ENCODE results near the gene TENM4.

Gene TENM4

DNA sequence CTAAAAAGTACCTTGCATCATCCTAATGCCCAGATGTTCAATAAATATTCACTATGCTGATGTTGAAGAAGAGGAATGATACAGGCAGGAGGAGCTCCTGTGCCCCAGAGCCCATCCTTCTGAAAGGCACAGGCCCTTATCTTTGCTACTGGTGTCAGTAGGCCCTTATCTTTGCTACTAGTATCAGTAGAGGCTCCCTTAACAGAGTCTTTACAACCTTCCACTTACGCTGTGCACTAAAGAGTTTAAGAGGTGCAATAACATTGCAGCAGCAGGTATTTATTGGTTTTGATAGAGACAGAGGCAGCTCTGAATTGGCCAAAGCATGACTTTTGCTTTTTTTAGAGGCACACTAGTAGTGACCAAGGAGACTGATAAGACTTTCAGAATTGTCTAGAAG, 174.4 kb downstream of the TENM4 start:
- 100% methylated on average over 1 of the region's 1 CpG; no CpG with 5 or more reads in 1 of the 2 experiments for WGBS, 2 experiments (ENCODE audit: insufficient coverage in 2 of 2)
- Histone ChIP-seq H3K36me3 (ENCODE audit: control insufficient read depth, insufficient read depth, low read length) (no peaks in the 10 kb centered on the region), H3K27ac (ENCODE audit: low read depth, low read length, severe bottlenecking) (no peak overlapping the region), H3K4me1 (ENCODE audit: control insufficient read depth, insufficient read depth, low read length, poor library complexity, severe bottlenecking) (no peaks in the 10 kb centered on the region), H3K9me3 (ENCODE audit: control insufficient read depth, low read length) (no peaks in the 10 kb centered on the region), H3K4me3 (ENCODE audit: extremely low read depth, insufficient read depth, low read length, poor library complexity, severe bottlenecking) (no peak overlapping the region)

- Histone ChIP-seq H3K4me3 (ENCODE audit: extremely low read depth, insufficient read depth, low read length, poor library complexity, severe bottlenecking) (no peak overlapping the region), H3K27ac (ENCODE audit: low read depth, low read length, severe bottlenecking) (no peak overlapping the region), H3K36me3 (ENCODE audit: control insufficient read depth, insufficient read depth, low read length) (no peaks in the 10 kb centered on the region), H3K4me1 (ENCODE audit: control insufficient read depth, insufficient read depth, low read length, poor library complexity, severe bottlenecking) (no peaks in the 10 kb centered on the region), H3K9me3 (ENCODE audit: control insufficient read depth, low read length) (no peaks in the 10 kb centered on the region)
- 50 to 58% methylated on average over 1 to 3 of the region's 4 CpGs for WGBS, 2 experiments (ENCODE audit: insufficient coverage in 2 of 2)
These were observed 175.0 kb downstream of the TENM4 start for GRCh38 chr11:79265756-79266322.

DNA sequence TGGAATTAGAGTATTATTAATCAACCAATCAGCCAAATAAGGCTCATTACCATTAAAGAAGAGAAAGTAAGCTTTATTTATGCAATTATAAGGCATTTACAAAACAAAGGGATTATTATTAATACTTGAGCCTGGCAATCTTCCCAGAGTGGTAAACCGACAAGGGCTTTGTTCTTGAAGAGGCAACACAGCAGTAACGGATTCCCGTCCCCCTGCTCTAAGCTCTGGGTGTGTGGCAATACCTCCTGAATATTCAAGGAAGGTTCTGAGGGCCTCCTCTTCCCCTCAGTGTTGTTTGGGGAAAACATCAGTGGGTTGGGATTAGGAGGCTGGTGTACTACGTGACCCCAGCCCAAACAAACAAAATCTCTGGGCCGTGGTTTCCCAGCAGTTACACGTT, 176.5 kb downstream of the TENM4 start:
- H3K4me3 ChIP-seq (ENCODE audit: extremely low read depth, insufficient read depth, low read length, poor library complexity, severe bottlenecking) = no peak overlapping the region
- H3K9me3 ChIP-seq (ENCODE audit: control insufficient read depth, low read length) = no peaks in the 10 kb centered on the region
- H3K27ac ChIP-seq (ENCODE audit: low read depth, low read length, severe bottlenecking) = no peak overlapping the region
- WGBS, 2 experiments (ENCODE audit: insufficient coverage in 2 of 2) = 90 to 100% methylated on average over 2 to 4 of the region's 6 CpGs
- no peaks in the 10 kb centered on the region for H3K36me3 ChIP-seq (ENCODE audit: control insufficient read depth, insufficient read depth, low read length)
- no peaks in the 10 kb centered on the region for H3K4me1 ChIP-seq (ENCODE audit: control insufficient read depth, insufficient read depth, low read length, poor library complexity, severe bottlenecking)

DNA sequence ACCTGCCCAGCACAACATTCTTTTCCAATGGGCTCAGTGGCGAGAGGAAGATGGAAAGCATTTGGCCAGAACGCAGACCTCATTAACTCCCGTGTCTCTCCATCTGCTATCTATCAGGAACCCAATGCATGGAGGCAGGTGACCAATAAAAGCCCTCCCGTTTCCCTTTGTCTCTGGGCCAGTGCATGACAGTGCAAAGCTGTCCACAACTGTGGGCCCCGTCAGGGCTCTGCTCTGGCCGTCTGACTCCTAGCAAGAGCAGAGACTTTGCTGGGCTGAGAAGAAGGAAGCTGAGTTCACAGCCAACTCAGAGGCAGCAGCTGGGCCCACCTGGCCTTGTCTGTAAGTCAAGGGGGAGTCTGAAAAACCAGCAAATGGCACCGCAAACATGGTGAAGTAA, 177.8 kb downstream of the TENM4 start:
- Histone ChIP-seq H3K27ac (ENCODE audit: low read depth, low read length, severe bottlenecking) (no peak overlapping the region), H3K4me3 (ENCODE audit: extremely low read depth, insufficient read depth, low read length, poor library complexity, severe bottlenecking) (no peak overlapping the region), H3K4me1 (ENCODE audit: control insufficient read depth, insufficient read depth, low read length, poor library complexity, severe bottlenecking) (no peaks in the 10 kb centered on the region), H3K9me3 (ENCODE audit: control insufficient read depth, low read length) (no peaks in the 10 kb centered on the region), H3K36me3 (ENCODE audit: control insufficient read depth, insufficient read depth, low read length) (no peaks in the 10 kb centered on the region)
- WGBS, 2 experiments (ENCODE audit: insufficient coverage in 2 of 2) = 71 to 87% methylated on average over 6 to 7 of the region's 7 CpGs

DNA sequence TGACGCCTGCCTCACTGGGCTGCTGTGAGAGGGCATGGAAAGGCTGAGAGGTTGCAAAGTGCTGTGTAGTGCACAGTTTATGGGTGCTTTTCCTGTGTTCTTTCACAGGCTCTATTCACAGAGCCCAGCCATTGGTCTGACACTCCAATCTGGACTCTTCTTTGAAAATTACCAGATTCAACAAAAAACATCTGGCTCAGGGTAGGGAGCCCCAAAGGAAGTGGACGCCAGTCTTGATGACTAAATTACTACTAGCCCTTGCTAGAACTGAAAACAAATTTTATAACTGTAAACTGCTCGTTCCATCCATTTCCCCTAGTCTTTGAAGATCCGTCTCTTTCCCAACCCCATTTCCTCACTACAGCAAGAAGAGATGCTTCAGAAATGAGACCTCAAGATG, 178.6 kb downstream of the TENM4 start:
- Histone ChIP-seq H3K9me3 (ENCODE audit: control insufficient read depth, low read length) (no peaks in the 10 kb centered on the region), H3K36me3 (ENCODE audit: control insufficient read depth, insufficient read depth, low read length) (no peaks in the 10 kb centered on the region), H3K27ac (ENCODE audit: low read depth, low read length, severe bottlenecking) (no peak overlapping the region), H3K4me1 (ENCODE audit: control insufficient read depth, insufficient read depth, low read length, poor library complexity, severe bottlenecking) (no peaks in the 10 kb centered on the region), H3K4me3 (ENCODE audit: extremely low read depth, insufficient read depth, low read length, poor library complexity, severe bottlenecking) (no peak overlapping the region)
- WGBS, 2 experiments (ENCODE audit: insufficient coverage in 2 of 2) = 83 to 90% methylated on average over 2 of the region's 4 CpGs

DNA sequence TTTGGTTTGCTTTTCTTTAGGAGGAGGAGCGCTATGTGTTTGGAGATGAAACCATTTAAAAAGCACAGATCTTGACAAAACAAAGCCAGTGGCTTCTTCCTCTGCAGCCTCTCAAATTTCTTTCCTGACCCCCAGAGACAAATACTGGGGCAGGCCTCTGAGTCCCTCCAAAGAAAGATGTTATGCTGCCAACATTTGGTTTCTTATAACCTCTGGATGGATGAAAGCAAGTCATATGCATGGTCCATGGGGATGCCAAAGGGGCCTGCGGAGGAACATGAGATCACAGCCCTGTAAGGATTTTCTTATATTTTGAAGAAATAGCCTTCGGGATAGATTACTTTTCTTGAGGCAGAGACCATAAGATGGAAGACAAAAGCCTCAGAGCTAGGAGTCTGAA, 179.1 kb downstream of the TENM4 start:
- H3K4me1 ChIP-seq (ENCODE audit: control insufficient read depth, insufficient read depth, low read length, poor library complexity, severe bottlenecking) = no peaks in the 10 kb centered on the region
- no peaks in the 10 kb centered on the region for H3K9me3 ChIP-seq (ENCODE audit: control insufficient read depth, low read length)
- no peaks in the 10 kb centered on the region for H3K36me3 ChIP-seq (ENCODE audit: control insufficient read depth, insufficient read depth, low read length)
- no peak overlapping the region for H3K4me3 ChIP-seq (ENCODE audit: extremely low read depth, insufficient read depth, low read length, poor library complexity, severe bottlenecking)
- H3K27ac ChIP-seq (ENCODE audit: low read depth, low read length, severe bottlenecking) = no peak overlapping the region
- WGBS, 2 experiments (ENCODE audit: insufficient coverage in 2 of 2) = 92 to 95% methylated on average over 2 of the region's 3 CpGs

DNA sequence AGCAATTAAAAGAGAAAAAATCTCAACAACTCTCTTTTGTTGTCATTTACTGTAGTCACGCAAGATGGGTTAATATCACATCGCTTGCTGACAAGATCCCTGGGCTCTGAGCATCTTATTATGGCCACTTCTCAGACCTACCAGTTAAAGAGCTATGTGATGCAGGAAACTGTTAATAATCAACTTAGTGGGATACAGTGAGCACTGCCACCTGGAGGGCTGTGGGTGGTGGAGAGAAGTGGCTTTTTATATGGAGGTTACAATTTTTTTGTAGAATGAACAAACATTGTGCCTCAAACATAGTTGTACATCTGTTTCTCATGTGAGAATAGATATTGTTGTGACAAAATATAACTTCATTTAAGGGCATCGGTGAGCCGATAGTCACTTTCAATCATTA, 181.0 kb downstream of the TENM4 start:
- no peaks in the 10 kb centered on the region for H3K4me1 ChIP-seq (ENCODE audit: control insufficient read depth, insufficient read depth, low read length, poor library complexity, severe bottlenecking)
- no peaks in the 10 kb centered on the region for H3K9me3 ChIP-seq (ENCODE audit: control insufficient read depth, low read length)
- WGBS, 2 experiments (ENCODE audit: insufficient coverage in 2 of 2) = 96% methylated on average over 3 of the region's 4 CpGs; no CpG with 5 or more reads in 1 of the 2 experiments
- H3K36me3 ChIP-seq (ENCODE audit: control insufficient read depth, insufficient read depth, low read length) = no peaks in the 10 kb centered on the region
- H3K27ac ChIP-seq (ENCODE audit: low read depth, low read length, severe bottlenecking) = no peak overlapping the region
- no peak overlapping the region for H3K4me3 ChIP-seq (ENCODE audit: extremely low read depth, insufficient read depth, low read length, poor library complexity, severe bottlenecking)

DNA sequence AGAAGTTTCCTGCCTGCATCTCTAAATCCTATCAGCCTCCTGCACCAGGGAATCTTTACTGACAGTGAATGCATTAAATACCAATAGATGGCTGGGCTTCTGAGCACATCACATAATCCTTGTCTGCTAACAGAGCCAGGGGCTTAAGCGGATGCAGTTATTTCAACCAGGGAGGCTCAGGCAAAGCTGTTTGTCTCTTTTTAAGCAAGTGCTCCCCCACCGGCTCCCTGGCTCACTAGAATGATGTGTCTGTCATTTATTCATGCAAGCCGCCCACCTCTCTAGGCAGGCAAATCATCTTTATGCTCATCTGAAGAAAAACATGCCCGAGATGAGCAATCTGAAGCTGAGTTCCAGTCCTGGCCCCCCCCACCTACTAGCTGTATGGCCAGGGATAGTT, 182.3 kb downstream of the TENM4 start:
- WGBS, 2 experiments (ENCODE audit: insufficient coverage in 2 of 2) = 88 to 100% methylated on average over 3 to 4 of the region's 4 CpGs

DNA sequence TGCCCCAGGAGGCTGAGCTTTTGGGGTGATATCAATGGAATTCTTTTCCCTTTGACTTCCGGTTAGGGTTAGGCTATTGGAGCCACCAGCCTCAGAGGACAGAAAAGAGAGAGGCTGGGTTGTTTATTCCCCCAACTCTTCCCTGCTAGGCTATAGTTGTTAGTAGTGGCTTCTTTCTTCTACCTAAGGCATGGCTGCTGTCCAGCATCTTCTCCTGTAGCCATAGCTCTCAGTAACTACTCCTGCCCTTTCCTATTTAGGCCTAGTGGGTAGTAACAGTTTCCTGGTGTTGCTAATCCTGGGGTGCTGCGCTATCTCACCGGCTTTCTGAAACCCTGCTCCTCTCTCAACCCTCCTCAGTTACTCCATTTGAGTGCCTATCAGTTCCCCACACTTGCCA, 184.9 kb downstream of the TENM4 start:
- no peak overlapping the region for H3K4me3 ChIP-seq (ENCODE audit: extremely low read depth, insufficient read depth, low read length, poor library complexity, severe bottlenecking)
- no peaks in the 10 kb centered on the region for H3K9me3 ChIP-seq (ENCODE audit: control insufficient read depth, low read length)
- no peak overlapping the region for H3K27ac ChIP-seq (ENCODE audit: low read depth, low read length, severe bottlenecking)
- 67 to 100% methylated on average over 2 of the region's 3 CpGs for WGBS, 2 experiments (ENCODE audit: insufficient coverage in 2 of 2)
- H3K4me1 ChIP-seq (ENCODE audit: control insufficient read depth, insufficient read depth, low read length, poor library complexity, severe bottlenecking) = no peaks in the 10 kb centered on the region
- H3K36me3 ChIP-seq (ENCODE audit: control insufficient read depth, insufficient read depth, low read length) = no peaks in the 10 kb centered on the region

More for the DNA sequence above, 182.3 kb downstream of the TENM4 start:
- no peaks in the 10 kb centered on the region for H3K4me1 ChIP-seq (ENCODE audit: control insufficient read depth, insufficient read depth, low read length, poor library complexity, severe bottlenecking)
- no peaks in the 10 kb centered on the region for H3K36me3 ChIP-seq (ENCODE audit: control insufficient read depth, insufficient read depth, low read length)
- no peak overlapping the region for H3K4me3 ChIP-seq (ENCODE audit: extremely low read depth, insufficient read depth, low read length, poor library complexity, severe bottlenecking)
- no peak overlapping the region for H3K27ac ChIP-seq (ENCODE audit: low read depth, low read length, severe bottlenecking)
- H3K9me3 ChIP-seq (ENCODE audit: control insufficient read depth, low read length) = no peaks in the 10 kb centered on the region

GRCh38 chr11:79253280-79253679, 187.6 kb downstream of the TENM4 start:
- H3K4me3 ChIP-seq (ENCODE audit: extremely low read depth, insufficient read depth, low read length, poor library complexity, severe bottlenecking) = no peak overlapping the region
- H3K27ac ChIP-seq (ENCODE audit: low read depth, low read length, severe bottlenecking) = no peak overlapping the region
- 88 to 90% methylated on average over 6 to 8 of the region's 8 CpGs for WGBS, 2 experiments (ENCODE audit: insufficient coverage in 2 of 2)
- H3K36me3 ChIP-seq (ENCODE audit: control insufficient read depth, insufficient read depth, low read length) = no peaks in the 10 kb centered on the region
- H3K9me3 ChIP-seq (ENCODE audit: control insufficient read depth, low read length) = no peaks in the 10 kb centered on the region
- H3K4me1 ChIP-seq (ENCODE audit: control insufficient read depth, insufficient read depth, low read length, poor library complexity, severe bottlenecking) = peaks cover 3% of the 10 kb centered on the region

- H3K4me3 ChIP-seq (ENCODE audit: extremely low read depth, insufficient read depth, low read length, poor library complexity, severe bottlenecking) = no peak overlapping the region
- 61 to 74% methylated on average over 3 to 5 of the region's 5 CpGs for WGBS, 2 experiments (ENCODE audit: insufficient coverage in 2 of 2)
- H3K36me3 ChIP-seq (ENCODE audit: control insufficient read depth, insufficient read depth, low read length) = no peaks in the 10 kb centered on the region
- H3K9me3 ChIP-seq (ENCODE audit: control insufficient read depth, low read length) = no peaks in the 10 kb centered on the region
- H3K4me1 ChIP-seq (ENCODE audit: control insufficient read depth, insufficient read depth, low read length, poor library complexity, severe bottlenecking) = peaks cover 3% of the 10 kb centered on the region
- H3K27ac ChIP-seq (ENCODE audit: low read depth, low read length, severe bottlenecking) = no peak overlapping the region
These were observed 191.4 kb downstream of the TENM4 start for GRCh38 chr11:79249295-79249993.
